SHP77 (cell line): ENCODE results near the gene KCTD3.

Experiments used
- DNase-seq, 2 experiments: peaks; one replicate each; lab custom pipeline; 2025; lab: John Stamatoyannopoulos, UW

The KCTD3 gene

GRCh38 chr1:215557504-215557903 is 9.6 kb upstream of the KCTD3 start:
- no peak for DNase-seq

GRCh38 chr1:215557992-215558626 is 9.0 kb upstream of the KCTD3 start:
- DNase-seq = no peak

DNA sequence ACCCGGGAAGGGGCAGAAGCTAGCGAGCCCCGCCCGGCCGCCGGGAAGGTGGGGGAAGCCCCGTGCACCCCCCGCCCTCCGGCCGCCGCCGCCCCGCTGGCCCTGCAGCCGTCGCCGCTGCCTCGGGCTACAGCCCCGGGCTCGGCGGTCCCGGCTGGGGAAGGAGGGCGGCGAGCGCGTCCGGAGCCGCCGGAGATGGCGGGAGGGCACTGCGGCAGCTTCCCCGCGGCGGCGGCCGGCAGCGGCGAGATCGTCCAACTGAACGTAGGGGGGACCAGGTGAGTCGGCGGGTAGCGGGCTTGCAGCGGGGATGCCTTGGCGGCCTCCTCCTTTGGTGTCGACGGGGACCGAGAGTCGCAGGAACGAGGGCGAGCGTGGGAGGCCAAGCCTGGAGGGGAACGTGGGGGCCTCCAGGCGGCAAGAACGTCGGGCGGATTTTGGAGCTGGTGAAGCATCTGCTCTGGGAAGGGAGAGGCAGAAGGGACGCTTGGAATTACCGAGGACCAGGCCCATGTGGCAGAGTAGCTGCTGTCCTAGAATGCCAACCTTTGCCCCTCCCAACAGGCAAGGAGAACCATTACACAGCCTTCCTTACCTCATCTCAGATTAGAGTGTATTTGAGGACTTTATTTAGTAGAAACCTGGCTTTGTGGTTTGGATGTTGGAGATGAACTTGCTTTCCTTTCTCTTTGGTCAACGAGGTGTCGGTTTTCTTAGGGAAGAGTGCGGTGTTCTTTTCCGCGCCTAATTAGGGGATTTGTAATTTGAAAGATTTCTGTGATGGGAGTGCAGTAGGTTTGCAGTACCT is 591 bp downstream of the KCTD3 start:
- peak; percentile 38 to 53 for DNase-seq

GRCh38 chr1:215568299-215568692 is 1.2 kb downstream of the KCTD3 start:
- DNase-seq = no peak

DNA sequence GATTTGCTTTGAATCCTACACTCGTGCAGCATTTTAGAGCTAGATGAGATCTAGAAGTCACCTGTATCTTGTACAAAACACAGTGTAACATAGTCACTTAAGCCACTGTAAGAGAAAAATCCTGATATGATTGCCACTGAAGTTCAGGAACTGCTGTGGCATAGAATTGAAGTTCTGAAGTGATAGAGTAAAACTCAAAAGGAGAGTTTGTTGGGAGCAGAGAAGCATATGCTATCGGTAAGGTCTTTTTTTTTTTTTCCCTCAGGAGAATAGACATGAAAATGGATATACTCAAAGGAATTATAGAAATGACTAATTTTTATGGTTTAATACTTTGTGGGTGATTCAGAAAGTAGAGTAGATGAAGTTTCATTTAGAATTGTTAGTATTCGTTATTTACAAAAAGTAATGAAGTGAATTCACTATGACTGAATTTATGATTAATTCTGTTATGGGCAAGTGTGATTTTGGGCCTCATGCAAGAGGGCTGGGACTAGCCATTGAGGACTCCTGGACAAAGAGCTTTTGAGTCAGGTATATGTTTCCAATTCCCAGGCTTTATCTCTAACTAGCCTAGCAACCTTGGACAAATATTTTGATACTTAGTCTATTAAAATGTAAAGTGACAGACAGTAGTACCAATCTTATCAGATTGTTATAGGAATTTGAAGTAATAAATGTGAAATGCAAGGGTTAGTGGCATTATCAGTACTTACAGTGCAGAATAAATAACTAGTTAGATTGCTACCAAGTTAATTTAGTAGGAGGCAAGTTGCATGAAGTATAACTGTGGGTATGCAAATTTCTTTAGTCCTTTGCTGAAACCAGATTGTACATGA is 3.1 kb downstream of the KCTD3 start:
- DNase-seq = no peak

GRCh38 chr1:215581896-215582295 is 14.8 kb downstream of the KCTD3 start:
- no peak for DNase-seq

- no peak for DNase-seq
Measured at GRCh38 chr1:215583185-215583749, 16.2 kb downstream of the KCTD3 start.

DNA sequence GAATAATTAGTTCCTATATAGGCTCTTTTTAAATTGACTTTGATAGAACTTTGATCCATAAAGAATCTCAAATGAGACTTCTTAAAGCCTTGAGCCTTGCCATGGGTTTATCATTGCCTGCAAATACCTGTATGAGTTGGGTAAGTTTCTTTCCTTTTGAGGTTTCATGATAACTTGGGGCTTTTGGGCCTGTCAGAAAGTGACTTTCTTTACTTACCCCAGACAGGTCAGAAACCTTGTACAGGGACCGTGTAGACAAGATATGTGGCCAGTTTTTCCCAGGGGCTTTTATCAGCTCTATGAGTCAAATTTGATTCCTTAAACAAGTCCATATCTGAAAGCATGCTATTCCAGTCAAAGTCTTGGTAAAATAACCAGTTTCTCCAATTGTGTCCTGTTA is 17.3 kb downstream of the KCTD3 start:
- DNase-seq = no peak

DNA sequence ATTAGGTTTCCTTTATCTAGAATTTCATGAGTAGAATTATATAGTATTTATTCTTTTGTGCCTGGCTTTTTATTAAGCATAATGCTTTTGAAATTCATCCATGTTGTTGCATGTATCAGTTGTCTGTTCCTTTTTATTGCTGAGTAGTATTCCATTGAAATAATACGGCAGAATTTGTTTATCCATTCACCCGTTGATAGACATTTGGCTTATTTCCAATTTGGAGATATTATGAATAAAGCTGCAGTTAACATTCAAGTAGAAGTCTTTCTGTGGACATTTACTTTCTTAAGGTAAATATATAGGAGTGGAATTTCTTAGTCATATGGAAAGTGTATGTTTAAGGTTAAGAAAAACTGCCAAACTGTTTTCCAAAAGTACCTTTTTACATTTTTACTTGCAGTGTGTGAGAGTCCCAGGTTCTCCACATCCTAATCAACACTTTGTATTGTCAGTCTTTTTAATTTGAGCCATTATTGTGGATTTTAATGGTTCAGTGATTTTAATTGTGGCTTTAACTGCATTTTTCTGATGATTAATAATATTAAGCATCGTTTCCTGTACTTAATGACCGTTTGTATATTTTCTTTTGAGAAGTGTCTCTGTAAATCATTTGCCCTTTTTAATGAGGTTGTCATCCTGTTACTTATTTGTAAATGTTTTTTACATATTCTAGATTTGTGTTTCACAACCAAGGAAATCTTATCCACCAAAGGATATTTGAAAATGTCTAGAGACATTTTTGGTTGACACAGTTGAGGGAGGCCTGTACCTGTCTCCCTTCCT is 22.7 kb downstream of the KCTD3 start:
- DNase-seq = no peak

DNA sequence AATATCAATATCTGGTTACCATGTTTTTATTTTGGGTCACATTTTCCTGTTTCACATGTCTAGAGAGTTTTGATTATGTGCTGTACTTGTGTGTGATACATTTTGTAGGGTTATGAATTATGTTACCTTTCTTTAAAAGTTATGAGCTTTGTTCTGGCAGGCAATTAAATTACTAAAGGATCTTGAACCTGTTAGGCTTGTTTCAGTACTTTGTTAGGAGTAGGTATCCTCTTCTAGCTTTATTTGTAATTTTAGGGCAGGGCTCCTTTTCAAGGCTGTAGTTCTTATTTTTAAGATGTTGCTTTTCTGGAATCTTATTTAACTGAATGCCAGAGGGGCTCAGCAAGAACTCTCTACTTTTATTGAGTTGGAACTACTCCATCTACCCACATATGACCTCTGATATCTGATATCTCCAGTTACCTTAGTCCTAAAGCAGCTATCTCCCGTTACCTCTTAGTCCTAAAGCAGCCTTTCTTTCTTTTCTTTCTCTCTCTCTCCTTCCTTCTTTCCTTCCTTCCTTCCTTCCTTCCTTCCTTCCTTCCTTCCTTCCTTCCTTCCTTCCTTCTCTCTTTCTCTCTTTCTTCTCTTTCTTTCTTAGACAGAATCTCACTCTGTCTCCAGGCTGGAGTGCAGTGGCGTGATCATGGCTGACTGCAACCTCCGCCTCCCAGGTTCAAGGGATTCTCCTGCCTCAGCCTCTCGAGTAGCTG is 23.8 kb downstream of the KCTD3 start:
- DNase-seq = no peak

GRCh38 chr1:215594640-215595039 is 27.5 kb downstream of the KCTD3 start:
- DNase-seq = no peak

- no peak for DNase-seq
Measured at GRCh38 chr1:215595231-215595630, 28.1 kb downstream of the KCTD3 start.

DNA sequence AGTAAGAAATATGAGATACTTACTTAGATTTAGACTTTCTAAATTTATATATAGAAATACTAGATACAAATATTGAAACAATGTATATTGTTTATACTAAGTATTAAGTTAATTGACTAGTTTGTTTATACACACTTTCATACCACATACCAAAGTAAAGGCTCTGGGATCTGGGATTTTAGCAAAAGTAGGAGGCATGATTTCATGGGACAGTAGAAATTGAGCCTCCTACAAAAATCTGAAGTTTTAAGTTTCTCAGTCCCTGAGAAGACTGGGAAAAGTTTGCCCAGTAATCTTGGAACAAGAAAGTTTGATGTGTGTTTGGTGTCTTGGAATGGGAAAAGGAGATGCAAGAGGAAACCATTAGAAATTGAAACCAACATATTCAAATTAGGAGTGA is 30.9 kb downstream of the KCTD3 start:
- DNase-seq = no peak

DNA sequence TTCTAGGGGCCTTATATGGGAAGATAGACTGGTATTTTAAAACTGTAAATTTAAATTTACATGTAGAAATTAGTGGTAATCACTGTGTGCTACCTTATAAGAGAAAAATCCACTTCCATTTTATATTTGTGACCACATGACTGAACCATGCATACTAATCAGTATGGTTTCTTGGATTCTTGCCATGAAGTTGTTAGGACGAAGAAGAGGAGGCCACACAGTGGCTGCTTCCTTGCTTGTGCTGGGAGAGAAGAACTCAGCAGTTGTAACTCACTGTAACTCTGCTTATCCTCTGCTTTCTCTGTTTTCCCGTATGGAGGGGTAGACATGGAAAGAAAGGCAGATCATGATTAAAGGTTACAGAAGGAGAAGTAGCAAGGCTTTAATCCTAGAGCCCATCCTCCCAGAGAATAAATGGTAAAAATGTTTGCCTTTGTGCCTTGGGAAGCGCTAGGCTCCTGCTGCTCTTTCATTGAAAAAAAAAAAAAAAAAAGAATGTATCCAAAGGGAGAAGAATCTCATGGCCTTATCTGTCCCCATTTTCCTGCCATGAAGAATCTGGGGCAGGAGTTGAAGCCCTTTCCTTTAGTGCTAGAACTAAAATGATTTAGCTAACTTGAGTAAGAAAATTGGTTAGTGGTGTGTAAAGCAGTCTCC is 32.4 kb downstream of the KCTD3 start:
- no peak for DNase-seq

- DNase-seq = no peak
Measured at GRCh38 chr1:215600258-215600792, 33.2 kb downstream of the KCTD3 start.

- DNase-seq = no peak
Measured at GRCh38 chr1:215600867-215601266, 33.8 kb downstream of the KCTD3 start.

GRCh38 chr1:215601276-215601675 is 34.2 kb downstream of the KCTD3 start:
- DNase-seq = no peak

GRCh38 chr1:215603319-215603718 is 36.2 kb downstream of the KCTD3 start:
- DNase-seq = no peak

DNA sequence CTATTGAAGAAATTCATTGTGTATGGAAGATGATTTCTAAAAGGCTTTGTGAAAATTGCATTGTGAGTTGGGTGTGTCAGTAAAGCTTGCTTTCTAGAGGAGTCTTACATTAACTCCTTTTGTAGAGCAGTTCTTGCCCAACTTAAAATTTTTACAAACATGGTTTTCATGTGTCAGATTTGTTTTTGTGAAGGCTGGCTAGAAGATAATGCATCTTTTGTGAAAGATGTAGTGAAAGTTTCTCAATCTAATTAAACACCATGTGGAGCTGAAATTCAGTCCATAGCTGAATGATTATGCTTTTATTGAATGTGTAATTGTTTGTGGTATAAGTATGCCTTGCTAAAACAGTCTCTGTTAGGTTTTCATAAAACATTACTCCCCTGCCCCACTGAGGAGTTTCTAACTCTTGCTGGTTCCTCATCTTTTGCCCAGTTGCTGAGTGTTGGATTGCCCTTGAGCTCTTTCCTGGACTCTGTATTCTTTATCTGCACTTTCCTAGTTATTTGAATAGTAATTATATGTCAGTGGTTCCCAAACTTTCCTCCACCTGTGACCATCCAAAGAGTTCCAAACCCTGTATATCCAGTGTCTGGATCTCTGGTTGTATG is 38.0 kb downstream of the KCTD3 start:
- DNase-seq = no peak

DNA sequence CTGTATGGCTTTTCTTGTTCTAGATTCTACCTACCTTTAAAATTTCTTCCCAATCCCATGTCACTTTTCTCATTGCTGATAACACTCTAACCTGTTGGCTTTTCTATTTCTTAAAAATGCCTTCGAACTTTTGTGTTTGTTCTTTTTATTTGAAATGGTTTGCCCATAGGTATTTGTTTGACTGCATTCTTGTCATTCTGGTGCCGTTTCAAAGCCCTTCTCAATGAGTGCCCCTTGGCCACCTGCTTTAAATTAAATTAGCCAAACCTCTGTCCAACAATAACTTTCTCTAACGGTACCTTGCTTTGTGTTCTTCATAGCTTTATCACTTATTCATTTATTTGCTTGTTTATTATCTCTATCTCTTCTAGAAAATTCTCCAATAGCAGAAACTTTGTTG is 38.9 kb downstream of the KCTD3 start:
- no peak for DNase-seq
